SK-N-SH treated with all-trans-retinoic acid at 6 μM for 48 hours (cell line): ENCODE measurements around the gene AACS.

ENCODE experiments used
- ARNTL ChIP-seq: fragments of 450-650 bp; formaldehyde crosslinking; IDR thresholded peaks from 2 replicates; pipeline ENCODE4 v1.5.0; 2020; ENCODE audit warnings: low read depth, mild to moderate bottlenecking, moderate library complexity, borderline replicate concordance
- ESRRG ChIP-seq: fragments of 250-450 bp; sonication (Bioruptor Pico); IDR thresholded peaks from 2 replicates; pipeline ENCODE4 v1.6.1; 2021; ENCODE audit warnings: mild to moderate bottlenecking
- TSHZ2 ChIP-seq: fragments of 250-450 bp; sonication (Bioruptor Pico); IDR thresholded peaks from 2 replicates; pipeline ENCODE4 v1.5.0; 2020; ENCODE audit warnings: mild to moderate bottlenecking, moderate library complexity
- ZFP30 ChIP-seq: fragments of 450-650 bp; formaldehyde crosslinking; IDR thresholded peaks from 2 replicates; pipeline ENCODE4 v1.5.0; 2022; ENCODE audit warnings: mild to moderate bottlenecking, moderate library complexity

- TF ChIP-seq ZFP30 (CRISPR knock-in tag), result no peak
- no peak for TF ChIP-seq ESRRG (CRISPR knock-in tag)
- no peak for TF ChIP-seq ARNTL (CRISPR knock-in tag)
- TF ChIP-seq TSHZ2 (CRISPR knock-in tag), result no peak
Observed at GRCh38 chr12:125055591-125055990, 9.6 kb upstream of the AACS start.
